WTC11 (cell line): Measurements from ENCODE around the gene SCN4B. TPM values are rescaled to one million over a fixed set of nuclear protein-coding genes. Genes with fewer than 3 reads are reported as not detected.
A peak's percentile ranks its signal among the peaks of the same experiment; 100 is the strongest.

ENCODE experiments used
- ATAC-seq: fragments of 200-7000 bp; cut with Tn5 transposase; 2 replicates; pipeline ENCODE4 v1.10.0; 2021; ENCODE audit warnings: mild to moderate bottlenecking, moderate library complexity
- CTCF ChIA-PET: fragments of 300-600 bp; sonication (Branson Sonifier 250); formaldehyde crosslinking; loops from one replicate; lab custom pipeline; 2021; ENCODE audit warnings: antibody characterized with exemption; lab: Charles Lee
- POLR2A ChIA-PET: fragments of 350-600 bp; sonication (Branson Sonifier 250); formaldehyde crosslinking; loops from one replicate; lab custom pipeline; 2021; ENCODE audit warnings: antibody characterized with exemption; lab: Charles Lee
- DNase-seq: peaks from one replicate; pipeline ENCODE4 v3.0.0; 2021; ENCODE audit warnings: low spot score
- H3K27ac Mint-ChIP-seq: 2 replicates; pipeline ENCODE4 v1.8.0; 2021; ENCODE audit warnings: mixed read lengths
- H3K27me3 Mint-ChIP-seq: 2 replicates; pipeline ENCODE4 v1.8.0; 2021; ENCODE audit warnings: low read depth, mild to moderate bottlenecking, moderate library complexity, mixed read lengths
- H3K36me3 Mint-ChIP-seq: 2 replicates; pipeline ENCODE4 v1.8.0; 2021; ENCODE audit warnings: mixed read lengths
- H3K4me1 Mint-ChIP-seq: 2 replicates; pipeline ENCODE4 v1.8.0; 2022; ENCODE audit warnings: mixed read lengths
- H3K4me3 Mint-ChIP-seq: 2 replicates; pipeline ENCODE4 v1.8.0; 2021; ENCODE audit warnings: mild to moderate bottlenecking, moderate library complexity, mixed read lengths
- H3K9me3 Mint-ChIP-seq: 2 replicates; pipeline ENCODE4 v1.8.0; 2021; ENCODE audit warnings: mixed read lengths
- ELF4 ChIP-seq: sonication (generic); formaldehyde crosslinking; IDR thresholded peaks from 2 replicates; pipeline ENCODE4 v1.8.1; 2022; ENCODE audit warnings: low read depth, mild to moderate bottlenecking, moderate library complexity, missing genetic modification reagents
- IRF2 ChIP-seq: sonication (generic); formaldehyde crosslinking; IDR thresholded peaks from 2 replicates; pipeline ENCODE4 v1.8.0; 2022; ENCODE audit warnings: low read depth, missing genetic modification reagents, borderline replicate concordance
- MXD4 ChIP-seq: fragments of 250-450 bp; sonication (Bioruptor Pico); IDR thresholded peaks from 2 replicates; pipeline ENCODE4 v1.8.0; 2021; ENCODE audit warnings: mild to moderate bottlenecking, moderate library complexity, borderline replicate concordance
- NFYB ChIP-seq: sonication (generic); formaldehyde crosslinking; conservative IDR thresholded peaks from 2 replicates; pipeline ENCODE4 v1.8.0; 2022; ENCODE audit warnings: low read depth, missing genetic modification reagents
- NR3C1 ChIP-seq: sonication (generic); formaldehyde crosslinking; conservative IDR thresholded peaks from 2 replicates; pipeline ENCODE4 v1.8.1; 2023; ENCODE audit warnings: low read depth, mild to moderate bottlenecking, missing genetic modification reagents
- TEAD1 ChIP-seq: sonication (generic); formaldehyde crosslinking; IDR thresholded peaks from 2 replicates; pipeline ENCODE4 v1.8.0; 2022; ENCODE audit warnings: mild to moderate bottlenecking, missing genetic modification reagents
- ZNF232 ChIP-seq: sonication (generic); formaldehyde crosslinking; IDR thresholded peaks from 2 replicates; pipeline ENCODE4 v1.8.0; 2022; ENCODE audit warnings: mild to moderate bottlenecking, missing genetic modification reagents
- ZNF317 ChIP-seq: sonication (generic); formaldehyde crosslinking; IDR thresholded peaks from 2 replicates; pipeline ENCODE4 v1.8.1; 2023; ENCODE audit warnings: low read depth, mild to moderate bottlenecking, moderate library complexity, missing genetic modification reagents, borderline replicate concordance
- ZNF671 ChIP-seq: fragments of 250-450 bp; sonication (Bioruptor Pico); IDR thresholded peaks from 2 replicates; pipeline ENCODE4 v1.8.0; 2021; ENCODE audit warnings: mild to moderate bottlenecking
- total RNA-seq: library from RNA; stranded (reverse); gene quantifications from 3 replicates; pipeline ENCODE4 v1.2.3, GENCODE V29; 2021
- TF ChIP-seq, protein P1 (sequence below): sonication (generic); formaldehyde crosslinking; IDR thresholded peaks from 2 replicates; pipeline ENCODE4 v1.8.0; 2022; ENCODE audit warnings: mild to moderate bottlenecking, missing genetic modification reagents
- TF ChIP-seq, protein P2 (sequence below): sonication (generic); formaldehyde crosslinking; IDR thresholded peaks from 2 replicates; pipeline ENCODE4 v1.8.1; 2022; ENCODE audit warnings: low read depth, mild to moderate bottlenecking, moderate library complexity, missing genetic modification reagents, borderline replicate concordance
- TF ChIP-seq, protein P3 (sequence below): sonication (generic); formaldehyde crosslinking; IDR thresholded peaks from 2 replicates; pipeline ENCODE4 v1.8.0; 2022; ENCODE audit warnings: mild to moderate bottlenecking, missing genetic modification reagents
- TF ChIP-seq, protein P4 (sequence below): sonication (generic); formaldehyde crosslinking; conservative IDR thresholded peaks from 2 replicates; pipeline ENCODE4 v1.8.1; 2023; ENCODE audit warnings: mild to moderate bottlenecking, low read depth, missing genetic modification reagents, moderate library complexity
- TF ChIP-seq, protein P5 (sequence below): sonication (generic); formaldehyde crosslinking; IDR thresholded peaks from 2 replicates; pipeline ENCODE4 v1.8.1; 2023; ENCODE audit warnings: mild to moderate bottlenecking, missing genetic modification reagents
- TF ChIP-seq, protein P6 (sequence below): fragments of 250-450 bp; sonication (Bioruptor Pico); IDR thresholded peaks from 2 replicates; pipeline ENCODE4 v1.9.0; 2021; ENCODE audit warnings: mild to moderate bottlenecking, borderline replicate concordance
- TF ChIP-seq, protein P7 (sequence below): sonication (generic); formaldehyde crosslinking; IDR thresholded peaks from 2 replicates; pipeline ENCODE4 v1.8.0; 2022; ENCODE audit warnings: mild to moderate bottlenecking, missing genetic modification reagents
- TF ChIP-seq, protein P8 (sequence below): sonication (generic); formaldehyde crosslinking; IDR thresholded peaks from 2 replicates; pipeline ENCODE4 v1.8.1; 2023; ENCODE audit warnings: mild to moderate bottlenecking, missing genetic modification reagents, borderline replicate concordance

The SCN4B gene
- total RNA-seq, 1 experiment from 2014 or later, result 4.4 TPM

DNA sequence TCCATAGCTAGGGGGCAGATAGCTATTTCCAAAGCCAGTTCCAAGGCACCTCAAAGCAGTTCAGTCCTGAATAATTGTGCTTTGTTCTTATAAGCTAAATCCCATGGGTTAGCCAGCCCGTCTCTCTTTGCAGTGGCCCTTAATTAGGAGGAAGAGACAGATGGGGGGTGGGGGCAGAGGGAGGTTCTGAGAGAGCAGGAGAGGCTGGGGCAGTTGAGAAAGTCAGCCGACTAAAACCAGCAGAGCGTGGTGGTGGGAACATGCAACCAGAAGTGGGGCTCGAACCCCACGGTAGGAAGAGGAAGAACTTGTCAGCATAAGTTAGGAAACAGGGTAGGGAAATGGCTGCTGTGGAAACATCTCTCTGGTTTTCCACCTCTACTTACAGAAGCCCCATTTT, 10.9 kb upstream of the SCN4B start:
- H3K27ac Mint-ChIP-seq, result no peak overlapping the region
- H3K4me1 Mint-ChIP-seq, result peaks cover 8% of the 10 kb centered on the region; the same call in 1 of the 2 replicates
- H3K4me3 Mint-ChIP-seq, result no peak overlapping the region
- ATAC-seq (no peak), DNase-seq (no peak)
- peaks cover 30% of the 10 kb centered on the region for H3K27me3 Mint-ChIP-seq
- H3K9me3 Mint-ChIP-seq, result no peaks in the 10 kb centered on the region
- TF ChIP-seq ZNF317 (CRISPR knock-in tag) (peak; percentile 75; the same call in 1 of the 2 replicates), MXD4 (CRISPR knock-in tag) (no peak)
- POLR2A ChIA-PET, result interaction anchor here (0.6 kb wide), 1 partner anchor 182 kb away, joined by 12 read pairs; no protein-coding TSS in a partner anchor
- no peaks in the 10 kb centered on the region for H3K36me3 Mint-ChIP-seq
- CTCF ChIA-PET, result interaction anchor here (0.6 to 1.5 kb wide), 4 partner anchors 8 to 20 kb away, joined by 3 to 5 read pairs (median 4); partner anchors contain the start of gene SCN4B

DNA sequence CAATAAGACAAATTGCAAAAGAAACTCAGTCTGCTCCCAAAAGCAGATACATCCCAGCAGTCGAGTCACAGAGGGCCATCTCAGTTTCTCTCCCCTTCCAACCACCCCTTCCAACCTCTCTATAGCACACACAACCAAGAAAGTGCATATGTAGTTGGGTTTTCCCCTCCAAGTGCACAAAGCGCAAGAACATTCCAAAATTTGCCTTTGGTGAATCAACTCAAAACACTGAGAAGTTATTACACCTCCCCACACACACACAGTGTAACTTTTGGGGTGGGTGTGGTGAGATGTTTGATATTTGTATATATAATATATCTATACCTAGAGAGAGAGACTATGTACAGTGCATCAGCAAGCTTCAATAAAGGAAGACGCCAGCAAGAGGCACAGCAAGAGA, 10.2 kb upstream of the SCN4B start:
- ChIA-PET CTCF (interaction anchor here (0.6 to 1.2 kb wide), 3 partner anchors 8 to 19 kb away, joined by 3 to 5 read pairs (median 3); no protein-coding TSS in a partner anchor), POLR2A (no interaction called here)
- no peaks in the 10 kb centered on the region for H3K36me3 Mint-ChIP-seq
- H3K27me3 Mint-ChIP-seq, result peaks cover 30% of the 10 kb centered on the region
- H3K9me3 Mint-ChIP-seq, result no peaks in the 10 kb centered on the region
- ATAC-seq (no peak), DNase-seq (no peak)
- peaks cover 14% of the 10 kb centered on the region for H3K4me1 Mint-ChIP-seq
- H3K27ac Mint-ChIP-seq, result no peak overlapping the region
- no peak overlapping the region for H3K4me3 Mint-ChIP-seq
- TF ChIP-seq IRF2 (CRISPR knock-in tag) (no peak), ZNF232 (CRISPR knock-in tag) (no peak), TEAD1 (CRISPR knock-in tag) (no peak), ZNF671 (CRISPR knock-in tag) (no peak), ELF4 (CRISPR knock-in tag) (no peak), NFYB (CRISPR knock-in tag) (no peak), NR3C1 (CRISPR knock-in tag) (no peak)
- TF ChIP-seq, protein P1, sequence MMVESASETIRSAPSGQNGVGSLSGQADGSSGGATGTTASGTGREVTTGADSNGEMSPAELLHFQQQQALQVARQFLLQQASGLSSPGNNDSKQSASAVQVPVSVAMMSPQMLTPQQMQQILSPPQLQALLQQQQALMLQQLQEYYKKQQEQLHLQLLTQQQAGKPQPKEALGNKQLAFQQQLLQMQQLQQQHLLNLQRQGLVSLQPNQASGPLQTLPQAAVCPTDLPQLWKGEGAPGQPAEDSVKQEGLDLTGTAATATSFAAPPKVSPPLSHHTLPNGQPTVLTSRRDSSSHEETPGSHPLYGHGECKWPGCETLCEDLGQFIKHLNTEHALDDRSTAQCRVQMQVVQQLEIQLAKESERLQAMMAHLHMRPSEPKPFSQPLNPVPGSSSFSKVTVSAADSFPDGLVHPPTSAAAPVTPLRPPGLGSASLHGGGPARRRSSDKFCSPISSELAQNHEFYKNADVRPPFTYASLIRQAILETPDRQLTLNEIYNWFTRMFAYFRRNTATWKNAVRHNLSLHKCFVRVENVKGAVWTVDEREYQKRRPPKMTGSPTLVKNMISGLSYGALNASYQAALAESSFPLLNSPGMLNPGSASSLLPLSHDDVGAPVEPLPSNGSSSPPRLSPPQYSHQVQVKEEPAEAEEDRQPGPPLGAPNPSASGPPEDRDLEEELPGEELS (CRISPR knock-in tag), result no peak
- TF ChIP-seq, protein P2, sequence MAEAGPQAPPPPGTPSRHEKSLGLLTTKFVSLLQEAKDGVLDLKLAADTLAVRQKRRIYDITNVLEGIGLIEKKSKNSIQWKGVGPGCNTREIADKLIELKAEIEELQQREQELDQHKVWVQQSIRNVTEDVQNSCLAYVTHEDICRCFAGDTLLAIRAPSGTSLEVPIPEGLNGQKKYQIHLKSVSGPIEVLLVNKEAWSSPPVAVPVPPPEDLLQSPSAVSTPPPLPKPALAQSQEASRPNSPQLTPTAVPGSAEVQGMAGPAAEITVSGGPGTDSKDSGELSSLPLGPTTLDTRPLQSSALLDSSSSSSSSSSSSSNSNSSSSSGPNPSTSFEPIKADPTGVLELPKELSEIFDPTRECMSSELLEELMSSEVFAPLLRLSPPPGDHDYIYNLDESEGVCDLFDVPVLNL (CRISPR knock-in tag), result no peak
- TF ChIP-seq, protein P3, sequence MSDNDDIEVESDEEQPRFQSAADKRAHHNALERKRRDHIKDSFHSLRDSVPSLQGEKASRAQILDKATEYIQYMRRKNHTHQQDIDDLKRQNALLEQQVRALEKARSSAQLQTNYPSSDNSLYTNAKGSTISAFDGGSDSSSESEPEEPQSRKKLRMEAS (CRISPR knock-in tag), result no peak
- TF ChIP-seq, protein P4, sequence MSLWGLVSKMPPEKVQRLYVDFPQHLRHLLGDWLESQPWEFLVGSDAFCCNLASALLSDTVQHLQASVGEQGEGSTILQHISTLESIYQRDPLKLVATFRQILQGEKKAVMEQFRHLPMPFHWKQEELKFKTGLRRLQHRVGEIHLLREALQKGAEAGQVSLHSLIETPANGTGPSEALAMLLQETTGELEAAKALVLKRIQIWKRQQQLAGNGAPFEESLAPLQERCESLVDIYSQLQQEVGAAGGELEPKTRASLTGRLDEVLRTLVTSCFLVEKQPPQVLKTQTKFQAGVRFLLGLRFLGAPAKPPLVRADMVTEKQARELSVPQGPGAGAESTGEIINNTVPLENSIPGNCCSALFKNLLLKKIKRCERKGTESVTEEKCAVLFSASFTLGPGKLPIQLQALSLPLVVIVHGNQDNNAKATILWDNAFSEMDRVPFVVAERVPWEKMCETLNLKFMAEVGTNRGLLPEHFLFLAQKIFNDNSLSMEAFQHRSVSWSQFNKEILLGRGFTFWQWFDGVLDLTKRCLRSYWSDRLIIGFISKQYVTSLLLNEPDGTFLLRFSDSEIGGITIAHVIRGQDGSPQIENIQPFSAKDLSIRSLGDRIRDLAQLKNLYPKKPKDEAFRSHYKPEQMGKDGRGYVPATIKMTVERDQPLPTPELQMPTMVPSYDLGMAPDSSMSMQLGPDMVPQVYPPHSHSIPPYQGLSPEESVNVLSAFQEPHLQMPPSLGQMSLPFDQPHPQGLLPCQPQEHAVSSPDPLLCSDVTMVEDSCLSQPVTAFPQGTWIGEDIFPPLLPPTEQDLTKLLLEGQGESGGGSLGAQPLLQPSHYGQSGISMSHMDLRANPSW (CRISPR knock-in tag), result no peak
- TF ChIP-seq, protein P5, sequence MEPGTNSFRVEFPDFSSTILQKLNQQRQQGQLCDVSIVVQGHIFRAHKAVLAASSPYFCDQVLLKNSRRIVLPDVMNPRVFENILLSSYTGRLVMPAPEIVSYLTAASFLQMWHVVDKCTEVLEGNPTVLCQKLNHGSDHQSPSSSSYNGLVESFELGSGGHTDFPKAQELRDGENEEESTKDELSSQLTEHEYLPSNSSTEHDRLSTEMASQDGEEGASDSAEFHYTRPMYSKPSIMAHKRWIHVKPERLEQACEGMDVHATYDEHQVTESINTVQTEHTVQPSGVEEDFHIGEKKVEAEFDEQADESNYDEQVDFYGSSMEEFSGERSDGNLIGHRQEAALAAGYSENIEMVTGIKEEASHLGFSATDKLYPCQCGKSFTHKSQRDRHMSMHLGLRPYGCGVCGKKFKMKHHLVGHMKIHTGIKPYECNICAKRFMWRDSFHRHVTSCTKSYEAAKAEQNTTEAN (CRISPR knock-in tag), result no peak
- TF ChIP-seq, protein P6, sequence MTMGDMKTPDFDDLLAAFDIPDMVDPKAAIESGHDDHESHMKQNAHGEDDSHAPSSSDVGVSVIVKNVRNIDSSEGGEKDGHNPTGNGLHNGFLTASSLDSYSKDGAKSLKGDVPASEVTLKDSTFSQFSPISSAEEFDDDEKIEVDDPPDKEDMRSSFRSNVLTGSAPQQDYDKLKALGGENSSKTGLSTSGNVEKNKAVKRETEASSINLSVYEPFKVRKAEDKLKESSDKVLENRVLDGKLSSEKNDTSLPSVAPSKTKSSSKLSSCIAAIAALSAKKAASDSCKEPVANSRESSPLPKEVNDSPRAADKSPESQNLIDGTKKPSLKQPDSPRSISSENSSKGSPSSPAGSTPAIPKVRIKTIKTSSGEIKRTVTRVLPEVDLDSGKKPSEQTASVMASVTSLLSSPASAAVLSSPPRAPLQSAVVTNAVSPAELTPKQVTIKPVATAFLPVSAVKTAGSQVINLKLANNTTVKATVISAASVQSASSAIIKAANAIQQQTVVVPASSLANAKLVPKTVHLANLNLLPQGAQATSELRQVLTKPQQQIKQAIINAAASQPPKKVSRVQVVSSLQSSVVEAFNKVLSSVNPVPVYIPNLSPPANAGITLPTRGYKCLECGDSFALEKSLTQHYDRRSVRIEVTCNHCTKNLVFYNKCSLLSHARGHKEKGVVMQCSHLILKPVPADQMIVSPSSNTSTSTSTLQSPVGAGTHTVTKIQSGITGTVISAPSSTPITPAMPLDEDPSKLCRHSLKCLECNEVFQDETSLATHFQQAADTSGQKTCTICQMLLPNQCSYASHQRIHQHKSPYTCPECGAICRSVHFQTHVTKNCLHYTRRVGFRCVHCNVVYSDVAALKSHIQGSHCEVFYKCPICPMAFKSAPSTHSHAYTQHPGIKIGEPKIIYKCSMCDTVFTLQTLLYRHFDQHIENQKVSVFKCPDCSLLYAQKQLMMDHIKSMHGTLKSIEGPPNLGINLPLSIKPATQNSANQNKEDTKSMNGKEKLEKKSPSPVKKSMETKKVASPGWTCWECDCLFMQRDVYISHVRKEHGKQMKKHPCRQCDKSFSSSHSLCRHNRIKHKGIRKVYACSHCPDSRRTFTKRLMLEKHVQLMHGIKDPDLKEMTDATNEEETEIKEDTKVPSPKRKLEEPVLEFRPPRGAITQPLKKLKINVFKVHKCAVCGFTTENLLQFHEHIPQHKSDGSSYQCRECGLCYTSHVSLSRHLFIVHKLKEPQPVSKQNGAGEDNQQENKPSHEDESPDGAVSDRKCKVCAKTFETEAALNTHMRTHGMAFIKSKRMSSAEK (CRISPR knock-in tag), result no peak
- TF ChIP-seq, protein P7, sequence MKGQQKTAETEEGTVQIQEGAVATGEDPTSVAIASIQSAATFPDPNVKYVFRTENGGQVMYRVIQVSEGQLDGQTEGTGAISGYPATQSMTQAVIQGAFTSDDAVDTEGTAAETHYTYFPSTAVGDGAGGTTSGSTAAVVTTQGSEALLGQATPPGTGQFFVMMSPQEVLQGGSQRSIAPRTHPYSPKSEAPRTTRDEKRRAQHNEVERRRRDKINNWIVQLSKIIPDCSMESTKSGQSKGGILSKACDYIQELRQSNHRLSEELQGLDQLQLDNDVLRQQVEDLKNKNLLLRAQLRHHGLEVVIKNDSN, result no peak
- TF ChIP-seq, protein P8, sequence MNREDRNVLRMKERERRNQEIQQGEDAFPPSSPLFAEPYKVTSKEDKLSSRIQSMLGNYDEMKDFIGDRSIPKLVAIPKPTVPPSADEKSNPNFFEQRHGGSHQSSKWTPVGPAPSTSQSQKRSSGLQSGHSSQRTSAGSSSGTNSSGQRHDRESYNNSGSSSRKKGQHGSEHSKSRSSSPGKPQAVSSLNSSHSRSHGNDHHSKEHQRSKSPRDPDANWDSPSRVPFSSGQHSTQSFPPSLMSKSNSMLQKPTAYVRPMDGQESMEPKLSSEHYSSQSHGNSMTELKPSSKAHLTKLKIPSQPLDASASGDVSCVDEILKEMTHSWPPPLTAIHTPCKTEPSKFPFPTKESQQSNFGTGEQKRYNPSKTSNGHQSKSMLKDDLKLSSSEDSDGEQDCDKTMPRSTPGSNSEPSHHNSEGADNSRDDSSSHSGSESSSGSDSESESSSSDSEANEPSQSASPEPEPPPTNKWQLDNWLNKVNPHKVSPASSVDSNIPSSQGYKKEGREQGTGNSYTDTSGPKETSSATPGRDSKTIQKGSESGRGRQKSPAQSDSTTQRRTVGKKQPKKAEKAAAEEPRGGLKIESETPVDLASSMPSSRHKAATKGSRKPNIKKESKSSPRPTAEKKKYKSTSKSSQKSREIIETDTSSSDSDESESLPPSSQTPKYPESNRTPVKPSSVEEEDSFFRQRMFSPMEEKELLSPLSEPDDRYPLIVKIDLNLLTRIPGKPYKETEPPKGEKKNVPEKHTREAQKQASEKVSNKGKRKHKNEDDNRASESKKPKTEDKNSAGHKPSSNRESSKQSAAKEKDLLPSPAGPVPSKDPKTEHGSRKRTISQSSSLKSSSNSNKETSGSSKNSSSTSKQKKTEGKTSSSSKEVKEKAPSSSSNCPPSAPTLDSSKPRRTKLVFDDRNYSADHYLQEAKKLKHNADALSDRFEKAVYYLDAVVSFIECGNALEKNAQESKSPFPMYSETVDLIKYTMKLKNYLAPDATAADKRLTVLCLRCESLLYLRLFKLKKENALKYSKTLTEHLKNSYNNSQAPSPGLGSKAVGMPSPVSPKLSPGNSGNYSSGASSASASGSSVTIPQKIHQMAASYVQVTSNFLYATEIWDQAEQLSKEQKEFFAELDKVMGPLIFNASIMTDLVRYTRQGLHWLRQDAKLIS (CRISPR knock-in tag), result no peak
